C4-2B (cell line): Measurements from ENCODE around the gene MOB2.

ENCODE experiments used
- ZFX ChIP-seq: fragments of 450-650 bp; IDR thresholded peaks from 2 replicates; pipeline ENCODE4 v1.6.1; 2017
- TF ChIP-seq, protein P1 (sequence below): fragments of 450-650 bp; conservative IDR thresholded peaks from 2 replicates; pipeline ENCODE4 v1.5.1; 2017; ENCODE audit warnings: mild to moderate bottlenecking

DNA sequence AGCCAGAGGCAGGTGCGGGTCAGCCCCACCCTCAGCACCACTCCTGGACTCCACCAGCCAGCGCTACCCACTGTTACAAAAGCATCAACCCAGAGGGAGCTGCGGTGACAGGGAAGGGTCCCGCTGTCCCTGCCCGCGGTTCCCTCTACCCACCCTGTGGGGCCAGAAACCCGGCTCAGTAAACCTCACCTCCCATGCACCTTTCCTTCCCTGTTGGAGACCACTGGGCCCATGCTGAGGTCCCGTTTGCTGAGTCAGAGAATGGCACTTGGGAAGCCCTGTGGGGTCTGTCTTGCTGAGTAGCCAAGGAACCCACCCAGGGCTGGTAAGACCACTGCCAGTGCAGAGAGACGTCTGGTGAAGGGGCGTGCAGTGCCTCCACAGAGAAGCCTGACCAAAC, 42.1 kb upstream of the MOB2 start:
- TF ChIP-seq, protein P1, sequence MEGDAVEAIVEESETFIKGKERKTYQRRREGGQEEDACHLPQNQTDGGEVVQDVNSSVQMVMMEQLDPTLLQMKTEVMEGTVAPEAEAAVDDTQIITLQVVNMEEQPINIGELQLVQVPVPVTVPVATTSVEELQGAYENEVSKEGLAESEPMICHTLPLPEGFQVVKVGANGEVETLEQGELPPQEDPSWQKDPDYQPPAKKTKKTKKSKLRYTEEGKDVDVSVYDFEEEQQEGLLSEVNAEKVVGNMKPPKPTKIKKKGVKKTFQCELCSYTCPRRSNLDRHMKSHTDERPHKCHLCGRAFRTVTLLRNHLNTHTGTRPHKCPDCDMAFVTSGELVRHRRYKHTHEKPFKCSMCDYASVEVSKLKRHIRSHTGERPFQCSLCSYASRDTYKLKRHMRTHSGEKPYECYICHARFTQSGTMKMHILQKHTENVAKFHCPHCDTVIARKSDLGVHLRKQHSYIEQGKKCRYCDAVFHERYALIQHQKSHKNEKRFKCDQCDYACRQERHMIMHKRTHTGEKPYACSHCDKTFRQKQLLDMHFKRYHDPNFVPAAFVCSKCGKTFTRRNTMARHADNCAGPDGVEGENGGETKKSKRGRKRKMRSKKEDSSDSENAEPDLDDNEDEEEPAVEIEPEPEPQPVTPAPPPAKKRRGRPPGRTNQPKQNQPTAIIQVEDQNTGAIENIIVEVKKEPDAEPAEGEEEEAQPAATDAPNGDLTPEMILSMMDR = no peak
- TF ChIP-seq ZFX = no peak
